ENCODE results near the gene TRIM15. TPM values are rescaled to one million over a fixed set of nuclear protein-coding genes. Genes with fewer than 3 reads are reported as not detected.

TRIM15 gene
- total and polyA plus RNA-seq, 9 of the 15 experiments (the other 6 are each of a cell fraction or from before 2014, with no cell fraction given) = 0.06 to 2.6 (median 0.83) TPM

GRCh38 chr6:30151580-30151979, 11.8 kb upstream of the TRIM15 start:
- no peaks in the 10 kb centered on the region for H4K20me1 ChIP-seq (replicated peaks; ENCODE audit: control insufficient read depth, insufficient read depth, low read length)
- in situ Hi-C loops (cut with MboI) (no loop called here), intact Hi-C loops (cut with micrococcal nuclease) (no loop called here)
- no peaks in the 10 kb centered on the region for H3K9me1 ChIP-seq (ENCODE audit: control insufficient read depth, insufficient read depth, low read length)
- FAIRE-seq (no peak), ATAC-seq (peak; percentile 89), DNase-seq (ENCODE audit: extremely low read depth in 1 of 4, low spot score in 3 of 4) (peak; percentile 34 to 64 (median 46))
- H3K27me3 ChIP-seq (ENCODE audit: control insufficient read depth in 2 of 2, insufficient read depth in 2 of 2, low read length in 2 of 2) = peaks cover 2 to 33% of the 10 kb centered on the region in 2 experiments; a peak in 3 of 5 replicates
- H3K4me2 ChIP-seq (ENCODE audit: insufficient read depth, low read length) = no peak overlapping the region
- no peak overlapping the region for H3K4me3 ChIP-seq
- no peaks in the 10 kb centered on the region for H3K79me2 ChIP-seq (ENCODE audit: control insufficient read depth, insufficient read depth, low read length)
- peak overlapping the region; percentile 56 for H2AFZ ChIP-seq (ENCODE audit: low read depth, low read length)
- CTCF ChIA-PET (ENCODE audit: low intra/inter-chr PET ratio) = interaction anchor here (0.6 to 0.7 kb wide), 3 partner anchors 19 to 399 kb away, joined by 3 to 5 read pairs (median 4); no protein-coding TSS in a partner anchor
- no peaks in the 10 kb centered on the region for H3K9me3 ChIP-seq (replicated peaks; ENCODE audit: control insufficient read depth, insufficient read depth, low read depth, low read length)
- 0 out of 3 replicates have a peak overlapping the region, but pooled peaks have one; percentile 1 for H3K27ac ChIP-seq (ENCODE audit: extremely low read depth, low read depth, low read length)
- H3K36me3 ChIP-seq (ENCODE audit: control insufficient read depth, insufficient read depth, low read length) = no peaks in the 10 kb centered on the region
- BruUV-seq (replicated peaks) = no TSS peak
- 5% methylated on average over 3 of the region's 3 CpGs for WGBS (ENCODE audit: insufficient coverage, low coverage, missing lambda C conversion rate)
- POLR2A ChIA-PET = interaction anchor here (0.6 to 1.4 kb wide), 3 partner anchors 9 to 329 kb away, joined by 3 to 4 read pairs (median 3); no protein-coding TSS in a partner anchor
- peaks cover 4 to 32% of the 10 kb centered on the region in 2 experiments for H3K4me1 ChIP-seq (replicated peaks in 1 of 2; ENCODE audit: control insufficient read depth in 2 of 2, insufficient read depth in 2 of 2, low read length in 2 of 2)
- no peak overlapping the region for H3K9ac ChIP-seq (ENCODE audit: insufficient read depth in 1 of 2, low read depth in 2 of 2, low read length in 2 of 2)
- TF ChIP-seq RNF219 (CRISPR knock-in tag; IDR thresholded peaks at IDR 0.05) = no peak
- TF ChIP-seq CREB3L1 (IDR thresholded peaks at IDR 0.05; ENCODE audit: borderline replicate concordance, low read depth) = peak; percentile 23; the same call in 1 of the 2 replicates
- peak; percentile 95 for TF ChIP-seq GABPA (tag; conservative IDR thresholded peaks at IDR 0.05; ENCODE audit: low read depth)
- no peak for TF ChIP-seq ARID3A (IDR thresholded peaks at IDR 0.05; ENCODE audit: borderline replicate concordance, low read depth, low read length)
- TF ChIP-seq BACH1 (tag; IDR thresholded peaks at IDR 0.05) = no peak; the same call in 1 of the 2 replicates
- TF ChIP-seq HCFC1 (IDR thresholded peaks at IDR 0.05; ENCODE audit: low read depth, low read length) = 0 out of 2 replicates have a peak, but pooled peaks have one; percentile 16

Data from K562 (cell line).